GM06990 (cell line): ENCODE results near the gene RSRC1.

ENCODE experiments used
- DNase-seq: peaks from one replicate; pipeline ENCODE4 v3.0.0-alpha.2; 2011; ENCODE audit not compliant: insufficient read length; ENCODE audit errors: extremely low read depth
- H3K27me3 ChIP-seq: replicated peaks from 2 replicates; pipeline ENCODE4 v1.6.0; 2011; ENCODE audit warnings: low read length; ENCODE audit not compliant: control insufficient read depth, insufficient read depth
- H3K36me3 ChIP-seq: 2 replicates; pipeline ENCODE4 v1.5.1; 2011; ENCODE audit warnings: low read length; ENCODE audit not compliant: control insufficient read depth, insufficient read depth
- H3K4me3 ChIP-seq: replicated peaks from 2 replicates; pipeline ENCODE4 v1.5.1; 2011; ENCODE audit warnings: low read depth, mild to moderate bottlenecking, control low read depth, low read length
- TF ChIP-seq, protein P1 (sequence below): IDR thresholded peaks from 2 replicates; pipeline ENCODE4 v1.5.1; 2011; ENCODE audit warnings: low read length, control low read depth, mild to moderate bottlenecking, inconsistent platforms; ENCODE audit not compliant: insufficient read depth, poor library complexity, severe bottlenecking

RSRC1 gene

DNA sequence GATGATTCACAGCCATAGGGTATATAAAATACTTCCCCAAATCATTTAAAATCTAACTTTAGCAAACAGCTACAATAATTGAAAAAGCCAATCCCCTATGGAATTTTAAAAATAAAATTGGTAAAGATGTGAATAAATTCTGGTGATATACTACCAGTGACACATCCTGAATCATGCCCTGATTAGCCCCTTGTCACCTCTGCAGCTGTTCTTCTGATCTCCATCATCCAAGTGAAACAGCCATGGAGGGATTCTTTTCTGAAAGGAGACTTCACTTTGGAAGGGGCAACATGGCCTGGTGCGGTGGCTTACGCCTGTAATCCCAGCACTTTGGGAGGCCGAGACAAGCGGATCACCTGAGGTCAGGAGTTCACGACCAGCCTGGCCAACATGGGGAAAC lies 345.5 kb downstream of the RSRC1 start:
- Histone ChIP-seq H3K27me3 (no peaks in the 10 kb centered on the region), H3K36me3 (no peaks in the 10 kb centered on the region), H3K4me3 (no peak overlapping the region)
- TF ChIP-seq, protein P1, sequence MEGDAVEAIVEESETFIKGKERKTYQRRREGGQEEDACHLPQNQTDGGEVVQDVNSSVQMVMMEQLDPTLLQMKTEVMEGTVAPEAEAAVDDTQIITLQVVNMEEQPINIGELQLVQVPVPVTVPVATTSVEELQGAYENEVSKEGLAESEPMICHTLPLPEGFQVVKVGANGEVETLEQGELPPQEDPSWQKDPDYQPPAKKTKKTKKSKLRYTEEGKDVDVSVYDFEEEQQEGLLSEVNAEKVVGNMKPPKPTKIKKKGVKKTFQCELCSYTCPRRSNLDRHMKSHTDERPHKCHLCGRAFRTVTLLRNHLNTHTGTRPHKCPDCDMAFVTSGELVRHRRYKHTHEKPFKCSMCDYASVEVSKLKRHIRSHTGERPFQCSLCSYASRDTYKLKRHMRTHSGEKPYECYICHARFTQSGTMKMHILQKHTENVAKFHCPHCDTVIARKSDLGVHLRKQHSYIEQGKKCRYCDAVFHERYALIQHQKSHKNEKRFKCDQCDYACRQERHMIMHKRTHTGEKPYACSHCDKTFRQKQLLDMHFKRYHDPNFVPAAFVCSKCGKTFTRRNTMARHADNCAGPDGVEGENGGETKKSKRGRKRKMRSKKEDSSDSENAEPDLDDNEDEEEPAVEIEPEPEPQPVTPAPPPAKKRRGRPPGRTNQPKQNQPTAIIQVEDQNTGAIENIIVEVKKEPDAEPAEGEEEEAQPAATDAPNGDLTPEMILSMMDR = no peak
- no peak for DNase-seq

DNA sequence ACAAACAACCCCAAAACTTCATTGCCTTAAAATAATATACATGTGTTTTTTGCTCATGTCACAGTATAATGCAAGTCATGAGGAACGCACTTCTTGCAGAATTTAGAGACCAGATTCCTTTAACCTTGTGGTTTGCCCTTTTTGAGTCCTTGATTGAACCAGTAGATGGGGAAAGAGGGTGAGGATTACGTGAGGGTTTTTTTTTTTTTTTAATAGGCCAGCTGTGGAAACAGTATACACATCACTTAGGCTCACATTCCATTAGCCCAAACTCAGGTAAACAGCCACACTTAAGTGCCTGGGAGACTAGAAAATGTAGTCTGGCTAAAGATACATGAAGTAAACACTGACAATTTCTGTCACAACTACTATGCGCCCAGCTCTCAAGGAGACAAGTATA lies 346.2 kb downstream of the RSRC1 start:
- TF ChIP-seq, protein P1 = no peak
- Histone ChIP-seq H3K27me3 (no peaks in the 10 kb centered on the region), H3K4me3 (no peak overlapping the region), H3K36me3 (no peaks in the 10 kb centered on the region)
- no peak for DNase-seq

DNA sequence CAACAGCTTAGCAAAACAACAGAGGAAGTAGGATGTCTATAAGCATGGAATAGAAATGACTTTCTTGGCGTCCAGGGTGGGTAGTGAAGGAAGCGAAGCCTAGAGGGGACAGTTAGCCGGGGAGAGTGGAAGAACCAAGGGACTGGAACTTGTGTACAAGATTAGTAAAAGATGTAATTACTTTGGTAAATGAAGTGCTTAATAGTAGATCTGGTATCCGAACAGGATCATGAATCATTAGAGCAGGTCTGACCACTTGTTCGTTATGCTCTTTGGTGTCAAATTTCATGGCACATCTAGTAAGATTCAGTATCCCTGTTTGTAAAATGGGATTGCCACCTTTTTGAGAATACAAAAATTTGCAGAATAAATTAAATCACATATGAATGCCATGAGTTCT lies 348.6 kb downstream of the RSRC1 start:
- Histone ChIP-seq H3K4me3 (no peak overlapping the region), H3K27me3 (no peaks in the 10 kb centered on the region), H3K36me3 (no peaks in the 10 kb centered on the region)
- DNase-seq = no peak
- TF ChIP-seq, protein P1 = no peak

DNA sequence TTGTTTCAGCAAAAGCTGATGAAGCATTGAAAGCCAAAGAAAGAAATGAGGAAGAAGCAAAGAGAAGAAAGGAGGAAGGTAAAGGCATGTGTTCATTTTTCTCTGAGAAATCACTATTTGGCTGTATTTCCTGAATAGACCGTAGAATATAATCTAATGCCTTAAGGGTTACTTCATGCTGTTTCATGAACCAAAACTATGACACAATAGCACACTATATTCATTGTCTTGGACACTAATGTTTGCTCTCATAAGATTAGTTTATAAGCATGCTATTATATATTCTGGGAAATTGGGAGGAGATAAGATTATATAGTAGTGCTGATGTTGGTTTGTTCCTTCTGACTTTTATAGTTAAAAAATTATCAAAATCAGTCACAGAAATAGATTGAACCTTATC lies 351.0 kb downstream of the RSRC1 start:
- no peak overlapping the region for H3K4me3 ChIP-seq
- TF ChIP-seq, protein P1 = no peak
- no peaks in the 10 kb centered on the region for H3K27me3 ChIP-seq
- H3K36me3 ChIP-seq = no peaks in the 10 kb centered on the region
- DNase-seq = no peak

DNA sequence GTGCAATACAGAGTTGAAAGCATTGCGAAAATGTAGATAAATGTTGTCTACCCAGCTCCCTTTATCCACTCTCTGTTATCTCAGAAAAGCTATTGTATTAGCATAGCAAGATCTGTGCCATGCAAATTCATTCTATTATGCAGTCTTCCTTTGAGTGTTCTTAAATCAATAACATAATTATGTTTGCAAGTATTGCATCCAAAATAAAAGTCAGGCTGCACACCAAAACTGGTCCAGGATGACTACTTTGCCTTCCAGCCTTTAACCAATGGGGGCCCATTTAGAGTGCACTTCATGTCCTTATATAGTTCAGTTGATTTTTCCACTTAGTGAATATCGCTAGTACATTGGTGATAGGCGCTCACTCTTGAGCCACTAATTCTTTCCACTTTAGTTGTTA lies 353.7 kb downstream of the RSRC1 start:
- Histone ChIP-seq H3K36me3 (no peaks in the 10 kb centered on the region), H3K4me3 (no peak overlapping the region), H3K27me3 (no peaks in the 10 kb centered on the region)
- DNase-seq = no peak
- TF ChIP-seq, protein P1 = no peak

DNA sequence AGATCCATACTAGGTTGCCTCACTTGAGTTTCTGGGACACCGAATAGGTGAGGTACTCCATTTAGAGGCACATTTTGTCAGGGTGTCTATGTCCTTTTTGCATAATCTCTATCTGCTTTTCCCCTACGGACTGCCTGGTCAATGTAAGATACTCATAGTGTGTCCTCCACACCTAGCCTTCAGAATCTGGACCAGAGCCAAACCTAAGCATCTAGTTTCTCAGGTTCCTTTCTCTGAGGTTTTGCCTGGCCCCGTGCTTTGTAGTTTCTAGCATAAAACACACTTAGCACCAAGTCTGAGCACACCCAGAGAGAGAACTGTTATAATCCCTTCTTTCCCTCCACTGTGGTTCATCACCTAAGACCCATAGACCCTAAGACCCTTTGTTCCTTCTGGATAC lies 355.2 kb downstream of the RSRC1 start:
- H3K36me3 ChIP-seq = no peaks in the 10 kb centered on the region
- no peak for DNase-seq
- TF ChIP-seq, protein P1 = no peak
- no peak overlapping the region for H3K4me3 ChIP-seq
- H3K27me3 ChIP-seq = no peaks in the 10 kb centered on the region
